Activated T-helper 1 cell treated with Interleukin-2 at 50 U/mL for 16 hours (primary cell): ENCODE measurements around the gene CNTFR.

Experiments
- DNase-seq: peaks from one replicate; pipeline ENCODE4 v3.0.0-alpha.2; 2020; ENCODE audit warnings: low read depth

CNTFR gene

GRCh38 chr9:34590381-34591247 lies 1.1 kb upstream of the CNTFR start:
- no peak for DNase-seq

GRCh38 chr9:34588671-34589635 lies 571 bp downstream of the CNTFR start:
- no peak for DNase-seq

GRCh38 chr9:34587271-34587670 lies 2.3 kb downstream of the CNTFR start:
- DNase-seq = no peak

- no peak for DNase-seq
Measured at GRCh38 chr9:34585946-34586669, 3.4 kb downstream of the CNTFR start.

- no peak for DNase-seq
Measured at GRCh38 chr9:34584970-34585369, 4.6 kb downstream of the CNTFR start.

- no peak for DNase-seq
Measured at GRCh38 chr9:34582787-34583186, 6.7 kb downstream of the CNTFR start.

GRCh38 chr9:34581318-34581717 lies 8.2 kb downstream of the CNTFR start:
- DNase-seq = no peak

- DNase-seq = no peak
Measured at GRCh38 chr9:34580358-34580757, 9.2 kb downstream of the CNTFR start.

- no peak for DNase-seq
Measured at GRCh38 chr9:34579808-34580163, 9.7 kb downstream of the CNTFR start.

GRCh38 chr9:34579104-34579807 lies 10.3 kb downstream of the CNTFR start:
- no peak for DNase-seq

GRCh38 chr9:34578241-34579103 lies 11.1 kb downstream of the CNTFR start:
- DNase-seq = no peak

GRCh38 chr9:34577400-34578240 lies 11.9 kb downstream of the CNTFR start:
- DNase-seq = no peak

- no peak for DNase-seq
Measured at GRCh38 chr9:34576597-34577399, 12.7 kb downstream of the CNTFR start.

GRCh38 chr9:34575862-34576596 lies 13.5 kb downstream of the CNTFR start:
- DNase-seq = no peak

- no peak for DNase-seq
Measured at GRCh38 chr9:34575241-34575640, 14.3 kb downstream of the CNTFR start.

GRCh38 chr9:34574571-34574970 lies 15.0 kb downstream of the CNTFR start:
- no peak for DNase-seq

GRCh38 chr9:34573599-34574325 lies 15.8 kb downstream of the CNTFR start:
- DNase-seq = no peak
